Naive thymus-derived CD8-positive, alpha-beta T cell (primary cell): ENCODE data around the gene CHKA. TPM values are rescaled to one million over a fixed set of nuclear protein-coding genes. Genes with fewer than 3 reads are reported as not detected.

Source experiments
- microRNA-seq: library from miRNA; unstranded; fragments of <30 nt; microRNA quantifications from one replicate; pipeline ENCODE4 v1.2.0, GENCODE V29; 2022; ENCODE audit warnings: borderline microRNAs expressed
- polyA plus RNA-seq, 3 donors: library from polyadenylated mRNA; unstranded; fragments of 300-500 nt; fragmentation: Illumina TruSeq; gene quantifications; one replicate each; pipeline ENCODE4 v1.2.3, GENCODE V29; 2021
- total RNA-seq, 8 experiments: library from RNA in 2 of 8; stranded (reverse) in 2 of 8; gene quantifications; one replicate each; pipeline ENCODE4 v1.2.3 and lab custom pipeline; 2021 to 2026

Gene CHKA
- total and polyA plus RNA-seq, 5 experiments from 2014 or later = 3.7 to 14.3 (median 9.1) TPM

Small RNA genes within 50 kb of the gene (microRNA-seq; reads per million reads assigned to microRNA genes)
- not detected for gene MIR4691
- not detected for gene MIR6753
- gene MIR7113 = 1.0 reads per million

Other genes with a start within 250 kb of the CHKA start
- gene UNC93B1, start 117.3 kb downstream of the CHKA start, total RNA-seq = 10 to 100 TPM; 15.1 to 17.4 TPM
- 10 to 100 TPM in 2 of 3 donors, 1 to 10 TPM in 1; 8.9 to 11.0 (median 10.8) TPM for gene UNC93B1, start 117.3 kb downstream of the CHKA start, polyA plus RNA-seq
- gene ALDH3B1, start 111.1 kb downstream of the CHKA start, total RNA-seq = under 1 TPM in 1 of 2 experiments, not detected in 1; 0.39 TPM
- gene ALDH3B1, start 111.1 kb downstream of the CHKA start, polyA plus RNA-seq = under 1 TPM in 1 of 3 donors, not detected in 2; 0.09 TPM
- 10 to 100 TPM; 81.5 to 92.9 TPM for gene NDUFS8, start 90.7 kb downstream of the CHKA start, total RNA-seq
- 100 to 1,000 TPM; 184 to 203 (median 198) TPM for gene NDUFS8, start 90.7 kb downstream of the CHKA start, polyA plus RNA-seq
- 100 to 1,000 TPM; 149 to 164 TPM for gene TCIRG1, start 82.4 kb downstream of the CHKA start, total RNA-seq
- 10 to 100 TPM; 19.9 to 24.2 (median 20.9) TPM for gene TCIRG1, start 82.4 kb downstream of the CHKA start, polyA plus RNA-seq
- 10 to 100 TPM; 55.0 to 56.0 TPM for gene KMT5B, start 91.9 kb upstream of the CHKA start, total RNA-seq
- 10 to 100 TPM; 31.5 to 41.8 (median 38.9) TPM for gene KMT5B, start 91.9 kb upstream of the CHKA start, polyA plus RNA-seq
- 10 to 100 TPM; 17.9 to 19.4 TPM for gene C11orf24, start 150.6 kb upstream of the CHKA start, total RNA-seq
- gene C11orf24, start 150.6 kb upstream of the CHKA start, polyA plus RNA-seq = 10 to 100 TPM in 1 of 3 donors, 1 to 10 TPM in 2; 6.1 to 10.4 (median 6.6) TPM
- 1 to 10 TPM; 3.0 to 3.6 TPM for gene LRP5, start 191.2 kb upstream of the CHKA start, total RNA-seq
- gene LRP5, start 191.2 kb upstream of the CHKA start, polyA plus RNA-seq = 1 to 10 TPM in 2 of 3 donors, under 1 TPM in 1; 0.19 to 1.4 (median 1.4) TPM